Breast epithelium (tissue), 3 donors: ENCODE measurements around the gene CTNNA3.

Source experiments
- CTCF ChIP-seq, 3 donors: fragments of 450-650 bp; IDR thresholded peaks; one replicate each; pipeline ENCODE4 v1.5.1; 2016 to 2017; ENCODE audit warnings: antibody characterized with exemption in 3 of 3, mild to moderate bottlenecking in 3 of 3, moderate library complexity in 3 of 3
- POLR2A ChIP-seq: fragments of 450-650 bp; IDR thresholded peaks from one replicate; pipeline ENCODE4 v1.6.1; 2016; ENCODE audit warnings: antibody characterized with exemption, mild to moderate bottlenecking, moderate library complexity

DNA sequence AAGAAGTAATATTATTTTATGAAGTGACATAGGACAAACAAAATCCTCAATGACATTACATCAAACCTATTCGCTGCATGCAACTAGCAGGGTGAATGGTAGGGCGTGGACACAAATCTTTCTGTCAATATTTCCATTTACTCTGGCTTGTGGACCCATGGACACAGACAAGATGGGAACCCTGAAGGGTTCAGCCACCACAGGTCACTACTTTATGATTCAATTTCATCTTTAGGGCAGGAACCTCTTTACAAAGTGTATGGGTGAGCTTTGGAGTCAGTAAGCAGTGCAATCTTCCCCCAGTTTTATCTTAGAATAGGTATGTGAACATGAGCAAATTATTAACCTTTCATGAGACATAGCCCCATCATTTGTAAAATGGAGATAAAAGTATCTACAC is 1752.5 kb downstream of the CTNNA3 start:
- TF ChIP-seq CTCF (IDR thresholded peaks at IDR 0.05) = no peak
- no peak for TF ChIP-seq POLR2A
